ENCODE results near the gene MED31.
"Not testable (repeated sequence)": the region's sequence is repeated elsewhere in the genome, so short reads cannot be mapped to it uniquely, and the experiment has no call there.

The MED31 gene
- 12.2 to 15.1 reads per million in 2 donors for total RNA-seq

- peak; percentile 84 for DNase-seq
Observed at GRCh38 chr17:6651354-6651918, at the start of gene MED31, which contains the start of gene C17orf100. TSS of gene MED31 (minus strand) at chr17:6651605. CDS start at chr17:6651528, 77 bp downstream. TSS of gene C17orf100 (plus strand) at chr17:6651762. CDS start at chr17:6651914, 152 bp downstream.

GRCh38 chr17:6700948-6701307, 49.5 kb upstream of the MED31 start:
- DNase-seq, result no peak

- no peak for DNase-seq
Observed at GRCh38 chr17:6699997-6700947, 48.9 kb upstream of the MED31 start.

- DNase-seq, result no peak
Observed at GRCh38 chr17:6698004-6698403, 46.6 kb upstream of the MED31 start.

GRCh38 chr17:6696906-6697305, 45.5 kb upstream of the MED31 start:
- DNase-seq, result no peak

- DNase-seq, result no peak
Observed at GRCh38 chr17:6695565-6695964, 44.2 kb upstream of the MED31 start.

- no peak for DNase-seq
Observed at GRCh38 chr17:6695051-6695450, 43.6 kb upstream of the MED31 start.

GRCh38 chr17:6691958-6692357, 40.6 kb upstream of the MED31 start:
- not testable (repeated sequence) for DNase-seq

GRCh38 chr17:6691546-6691945, 40.1 kb upstream of the MED31 start:
- no peak for DNase-seq

- no peak for DNase-seq
Observed at GRCh38 chr17:6690641-6691040, 39.2 kb upstream of the MED31 start.

GRCh38 chr17:6688944-6689343, 37.5 kb upstream of the MED31 start:
- no peak for DNase-seq

- DNase-seq, result no peak
Observed at GRCh38 chr17:6686026-6686425, 34.6 kb upstream of the MED31 start.

- DNase-seq, result no peak
Observed at GRCh38 chr17:6684881-6685767, 33.7 kb upstream of the MED31 start.

- no peak for DNase-seq
Observed at GRCh38 chr17:6684460-6684783, 33.0 kb upstream of the MED31 start.

GRCh38 chr17:6683730-6684459, 32.5 kb upstream of the MED31 start:
- DNase-seq, result no peak

GRCh38 chr17:6683081-6683684, 31.8 kb upstream of the MED31 start:
- DNase-seq, result no peak

- no peak for DNase-seq
Observed at GRCh38 chr17:6682339-6682738, 30.9 kb upstream of the MED31 start.

GRCh38 chr17:6681671-6682070, 30.3 kb upstream of the MED31 start:
- no peak for DNase-seq

GRCh38 chr17:6681176-6681575, 29.8 kb upstream of the MED31 start:
- DNase-seq, result no peak

- no peak for DNase-seq
Observed at GRCh38 chr17:6679241-6679640, 27.8 kb upstream of the MED31 start.

- DNase-seq, result no peak
Observed at GRCh38 chr17:6677946-6678345, 26.5 kb upstream of the MED31 start.
